ENCODE results near the gene C7orf33. TPM values are rescaled to one million over a fixed set of nuclear protein-coding genes. Genes with fewer than 3 reads are reported as not detected.
A peak's percentile ranks its signal among the peaks of the same experiment; 100 is the strongest.

The C7orf33 gene
- total and polyA plus RNA-seq, 4 donors, result not detected

GRCh38 chr7:148575640-148576411 is 14.7 kb upstream of the C7orf33 start:
- Histone ChIP-seq H3K4me1 (ENCODE audit: control insufficient read depth in 5 of 5, insufficient read depth in 5 of 5, low read length in 5 of 5) (no peaks in the 10 kb centered on the region), H3K4me3 (no peak overlapping the region), H3K9ac (ENCODE audit: insufficient read depth in 1 of 2, low read length in 2 of 2) (no peak overlapping the region), H3K27ac (ENCODE audit: low read depth in 1 of 2, low read length in 1 of 2) (no peak overlapping the region), H3K36me3 (ENCODE audit: control insufficient read depth in 4 of 4, insufficient read depth in 4 of 4, low read length in 4 of 4) (no peaks in the 10 kb centered on the region), H3K9me3 (ENCODE audit: control insufficient read depth in 4 of 4, insufficient read depth in 3 of 4, low read length in 3 of 4) (no peaks in the 10 kb centered on the region), H3K27me3 (ENCODE audit: control insufficient read depth in 3 of 3, insufficient read depth in 3 of 3, low read length in 2 of 3) (no peaks in the 10 kb centered on the region)
- peak; percentile 75 for TF ChIP-seq CTCF (IDR thresholded peaks at IDR 0.05; ENCODE audit: control extremely low read depth, extremely low read depth)
- peak; percentile 82 for ATAC-seq (ENCODE audit: insufficient read depth, low FRiP score)
- WGBS, 2 donors, result 45 to 52% methylated on average over 8 of the region's 8 CpGs
- DNase-seq, result peak; percentile 68 to 69 (median 69)

- Histone ChIP-seq H3K9ac (ENCODE audit: insufficient read depth in 1 of 2, low read length in 2 of 2) (no peak overlapping the region), H3K36me3 (ENCODE audit: control insufficient read depth in 4 of 4, insufficient read depth in 4 of 4, low read length in 4 of 4) (no peaks in the 10 kb centered on the region), H3K27ac (ENCODE audit: low read depth in 1 of 2, low read length in 1 of 2) (no peak overlapping the region), H3K9me3 (ENCODE audit: control insufficient read depth in 4 of 4, insufficient read depth in 3 of 4, low read length in 3 of 4) (no peaks in the 10 kb centered on the region), H3K4me3 (no peak overlapping the region), H3K4me1 (ENCODE audit: control insufficient read depth in 5 of 5, insufficient read depth in 5 of 5, low read length in 5 of 5) (no peaks in the 10 kb centered on the region), H3K27me3 (ENCODE audit: control insufficient read depth in 3 of 3, insufficient read depth in 3 of 3, low read length in 2 of 3) (no peaks in the 10 kb centered on the region)
- 90 to 96% methylated on average over 4 of the region's 4 CpGs for WGBS, 2 donors
- no peak for TF ChIP-seq CTCF (IDR thresholded peaks at IDR 0.05; ENCODE audit: control extremely low read depth, extremely low read depth)
- DNase-seq (no peak), ATAC-seq (ENCODE audit: insufficient read depth, low FRiP score) (no peak)
Measured at GRCh38 chr7:148579366-148579765, 11.2 kb upstream of the C7orf33 start.

- Histone ChIP-seq H3K27me3 (ENCODE audit: control insufficient read depth in 3 of 3, insufficient read depth in 3 of 3, low read length in 2 of 3) (no peaks in the 10 kb centered on the region), H3K4me3 (no peak overlapping the region), H3K9ac (ENCODE audit: insufficient read depth in 1 of 2, low read length in 2 of 2) (no peak overlapping the region), H3K9me3 (ENCODE audit: control insufficient read depth in 4 of 4, insufficient read depth in 3 of 4, low read length in 3 of 4) (no peaks in the 10 kb centered on the region), H3K4me1 (ENCODE audit: control insufficient read depth in 5 of 5, insufficient read depth in 5 of 5, low read length in 5 of 5) (no peaks in the 10 kb centered on the region), H3K36me3 (ENCODE audit: control insufficient read depth in 4 of 4, insufficient read depth in 4 of 4, low read length in 4 of 4) (no peaks in the 10 kb centered on the region), H3K27ac (ENCODE audit: low read depth in 1 of 2, low read length in 1 of 2) (no peak overlapping the region)
- DNase-seq (no peak), ATAC-seq (ENCODE audit: insufficient read depth, low FRiP score) (no peak)
- 79 to 91% methylated on average over 6 of the region's 6 CpGs for WGBS, 2 donors
- TF ChIP-seq CTCF (IDR thresholded peaks at IDR 0.05; ENCODE audit: control extremely low read depth, extremely low read depth), result no peak
Measured at GRCh38 chr7:148580446-148580845, 10.1 kb upstream of the C7orf33 start.
